WERI-Rb-1 (cell line): Measurements from ENCODE around the gene TTLL12.
A peak's percentile ranks its signal among the peaks of the same experiment; 100 is the strongest.

Experiments
- DNase-seq: peaks from one replicate; pipeline ENCODE4 v3.0.0-alpha.2; 2020
- H3K27ac ChIP-seq: fragments of 250-450 bp; sonication (Bioruptor Pico); 2 replicates; pipeline ENCODE4 v1.5.1; 2020; ENCODE audit warnings: mild to moderate bottlenecking, moderate library complexity
- H3K27me3 ChIP-seq: fragments of 250-450 bp; sonication (Bioruptor Pico); 2 replicates; pipeline ENCODE4 v1.5.1; 2021; ENCODE audit warnings: mild to moderate bottlenecking, low read depth, moderate library complexity; ENCODE audit not compliant: insufficient read depth, severe bottlenecking
- H3K36me3 ChIP-seq: fragments of 250-450 bp; sonication (Bioruptor Pico); 2 replicates; pipeline ENCODE4 v1.5.1; 2020; ENCODE audit warnings: mild to moderate bottlenecking, moderate library complexity
- H3K4me3 ChIP-seq: 2 replicates; pipeline ENCODE4 v1.5.1; 2011; ENCODE audit warnings: low read depth, mild to moderate bottlenecking, control low read depth, low read length
- H3K9me3 ChIP-seq: fragments of 250-450 bp; sonication (Bioruptor Pico); 2 replicates; pipeline ENCODE4 v1.5.1; 2021; ENCODE audit warnings: mild to moderate bottlenecking, moderate library complexity; ENCODE audit not compliant: severe bottlenecking
- TF ChIP-seq, protein P1 (sequence below): IDR thresholded peaks from 2 replicates; pipeline ENCODE4 v1.5.1; 2011; ENCODE audit warnings: low read depth, mild to moderate bottlenecking, control low read depth, inconsistent platforms, low read length

Gene TTLL12

DNA sequence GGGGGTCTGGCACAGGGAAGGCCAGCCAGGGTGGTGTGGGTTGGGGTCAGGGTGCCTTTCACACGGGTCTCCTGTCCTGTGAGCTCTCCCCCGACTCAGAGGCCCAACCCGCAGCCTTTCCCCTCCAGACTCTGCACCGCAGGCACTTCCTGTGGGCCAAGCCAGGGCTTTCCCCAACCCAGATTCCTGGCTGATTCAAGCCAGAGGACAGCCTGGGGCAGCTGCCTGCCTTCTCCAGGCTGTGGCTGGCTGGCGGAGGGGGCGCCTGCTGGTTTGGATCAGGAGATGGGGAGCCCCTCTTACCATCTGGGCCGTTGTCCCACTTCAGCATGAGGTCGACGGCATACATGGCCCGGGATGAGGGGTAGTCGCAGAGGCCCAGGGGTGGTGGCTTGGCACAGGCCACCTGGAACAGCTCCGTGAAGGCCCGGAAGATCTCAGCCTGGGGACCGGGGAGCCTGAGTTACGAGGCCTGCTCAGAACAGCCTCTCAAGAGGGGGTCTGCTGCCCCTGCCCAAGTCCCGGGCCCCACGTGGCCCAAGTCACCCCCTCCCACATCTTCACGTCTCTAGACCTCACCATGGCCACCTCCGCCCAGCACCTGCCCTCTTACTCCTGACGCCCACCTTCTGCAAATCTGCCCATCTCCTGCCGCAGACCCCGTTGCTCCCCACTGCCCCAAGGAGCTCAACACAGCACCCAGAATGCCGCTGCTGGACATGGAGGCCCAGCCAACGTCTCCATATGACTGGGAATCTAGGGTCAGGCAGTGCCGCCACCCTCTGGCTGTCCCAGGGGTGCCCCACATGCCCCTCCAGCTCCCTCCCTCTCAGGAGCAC lies 18.2 kb downstream of the TTLL12 start:
- Histone ChIP-seq H3K27me3 (no peaks in the 10 kb centered on the region), H3K4me3 (no peak overlapping the region), H3K27ac (no peak overlapping the region), H3K9me3 (no peaks in the 10 kb centered on the region), H3K36me3 (peaks cover 50% of the 10 kb centered on the region)
- TF ChIP-seq, protein P1, sequence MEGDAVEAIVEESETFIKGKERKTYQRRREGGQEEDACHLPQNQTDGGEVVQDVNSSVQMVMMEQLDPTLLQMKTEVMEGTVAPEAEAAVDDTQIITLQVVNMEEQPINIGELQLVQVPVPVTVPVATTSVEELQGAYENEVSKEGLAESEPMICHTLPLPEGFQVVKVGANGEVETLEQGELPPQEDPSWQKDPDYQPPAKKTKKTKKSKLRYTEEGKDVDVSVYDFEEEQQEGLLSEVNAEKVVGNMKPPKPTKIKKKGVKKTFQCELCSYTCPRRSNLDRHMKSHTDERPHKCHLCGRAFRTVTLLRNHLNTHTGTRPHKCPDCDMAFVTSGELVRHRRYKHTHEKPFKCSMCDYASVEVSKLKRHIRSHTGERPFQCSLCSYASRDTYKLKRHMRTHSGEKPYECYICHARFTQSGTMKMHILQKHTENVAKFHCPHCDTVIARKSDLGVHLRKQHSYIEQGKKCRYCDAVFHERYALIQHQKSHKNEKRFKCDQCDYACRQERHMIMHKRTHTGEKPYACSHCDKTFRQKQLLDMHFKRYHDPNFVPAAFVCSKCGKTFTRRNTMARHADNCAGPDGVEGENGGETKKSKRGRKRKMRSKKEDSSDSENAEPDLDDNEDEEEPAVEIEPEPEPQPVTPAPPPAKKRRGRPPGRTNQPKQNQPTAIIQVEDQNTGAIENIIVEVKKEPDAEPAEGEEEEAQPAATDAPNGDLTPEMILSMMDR, result no peak
- DNase-seq, result no peak

DNA sequence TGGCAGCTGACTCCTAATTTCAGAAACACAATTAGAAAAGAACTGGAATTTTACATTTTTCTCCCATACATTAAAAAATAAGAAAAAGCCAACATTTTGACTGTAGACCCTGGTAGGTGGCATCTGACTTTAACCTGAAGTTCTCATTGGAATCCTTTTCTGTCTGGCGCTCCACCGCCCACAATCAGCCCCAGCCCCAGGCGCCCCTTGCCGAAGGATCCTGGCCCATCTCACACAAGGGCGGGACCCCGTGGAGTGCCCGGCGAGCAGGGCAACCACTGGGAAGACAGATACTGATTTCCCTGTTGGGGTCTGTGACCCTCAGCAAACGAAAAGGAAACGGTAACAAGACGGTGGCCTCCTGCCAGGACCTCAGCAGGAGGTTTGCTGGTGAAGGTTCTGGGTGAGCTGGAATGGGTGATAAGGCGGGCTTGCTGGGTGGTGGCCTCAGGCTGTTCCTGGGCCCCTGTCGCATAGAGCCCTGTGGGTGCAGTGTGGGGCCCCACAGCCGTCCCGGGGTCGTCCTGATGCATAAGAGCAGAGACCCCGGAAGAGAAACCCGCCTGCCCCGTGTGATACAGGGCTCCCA lies 19.8 kb downstream of the TTLL12 start:
- TF ChIP-seq, protein P1, result no peak
- Histone ChIP-seq H3K9me3 (no peaks in the 10 kb centered on the region), H3K27me3 (no peaks in the 10 kb centered on the region), H3K27ac (no peak overlapping the region), H3K36me3 (peaks cover 35% of the 10 kb centered on the region), H3K4me3 (no peak overlapping the region)
- no peak for DNase-seq

DNA sequence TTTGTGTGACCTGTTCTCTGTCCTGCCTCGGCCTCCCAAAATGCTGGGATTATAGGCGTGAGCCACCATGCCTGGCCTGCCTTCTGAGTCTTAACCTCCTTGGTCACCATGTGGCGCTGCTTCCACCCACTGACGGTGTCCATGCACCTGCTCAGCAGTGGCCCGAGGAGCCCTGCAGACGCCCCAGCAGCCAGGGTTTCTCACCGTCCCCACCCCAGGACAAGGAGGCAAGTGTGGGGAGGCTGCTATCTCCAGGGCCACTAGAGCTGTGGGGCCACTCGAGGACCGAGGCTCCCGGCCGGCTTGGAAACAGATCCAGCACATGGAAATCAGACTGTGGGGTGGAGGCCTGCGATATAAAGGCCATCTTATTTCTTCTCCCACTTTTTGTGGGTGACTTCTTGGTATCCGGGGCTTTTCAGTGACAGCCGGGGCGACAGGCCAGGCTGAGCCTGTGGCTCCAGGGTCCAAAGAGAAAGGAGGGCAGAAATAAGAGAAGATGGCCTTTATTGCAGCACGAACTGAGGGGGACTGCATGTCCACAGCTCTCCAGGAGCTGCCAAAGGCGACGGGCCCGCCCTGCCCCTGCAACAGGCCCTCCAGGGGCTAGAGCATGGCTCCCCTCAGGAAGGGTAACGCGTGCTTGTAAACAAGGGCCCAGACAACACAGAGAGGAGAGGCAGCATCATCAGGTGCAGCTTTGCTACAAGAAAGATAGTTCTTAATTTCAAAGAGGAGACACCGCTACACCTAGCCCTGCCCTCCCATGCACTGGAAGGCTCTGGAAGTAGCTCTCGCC lies 20.6 kb downstream of the TTLL12 start:
- no peaks in the 10 kb centered on the region for H3K9me3 ChIP-seq
- no peak overlapping the region for H3K27ac ChIP-seq
- TF ChIP-seq, protein P1, result peak; percentile 36; the same call in 1 of the 2 replicates
- H3K4me3 ChIP-seq, result no peak overlapping the region
- DNase-seq, result peak; percentile 32
- peaks cover 28% of the 10 kb centered on the region for H3K36me3 ChIP-seq
- H3K27me3 ChIP-seq, result no peaks in the 10 kb centered on the region

DNA sequence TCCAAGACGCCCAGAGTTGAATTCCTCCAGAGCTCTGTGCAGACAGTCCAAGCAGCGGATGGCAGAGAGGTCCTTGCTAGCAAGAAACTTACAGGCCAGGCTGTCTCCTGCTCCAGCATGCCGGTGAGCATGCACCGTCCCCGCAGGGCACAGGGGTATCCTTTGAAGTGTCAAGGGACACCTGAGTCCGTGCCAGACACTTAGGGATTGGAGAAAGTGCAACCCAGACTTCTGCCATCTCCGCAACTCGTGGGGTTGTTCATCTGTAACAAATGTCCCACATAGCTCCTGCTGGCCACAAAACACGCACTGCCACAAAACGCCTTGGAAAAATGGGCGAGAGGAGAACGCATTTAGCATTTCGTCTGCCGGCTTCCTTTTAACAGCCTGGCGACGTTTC lies 22.3 kb downstream of the TTLL12 start:
- no peak overlapping the region for H3K4me3 ChIP-seq
- H3K9me3 ChIP-seq, result no peaks in the 10 kb centered on the region
- TF ChIP-seq, protein P1, result no peak
- no peak for DNase-seq
- H3K36me3 ChIP-seq, result peaks cover 17% of the 10 kb centered on the region
- H3K27me3 ChIP-seq, result no peaks in the 10 kb centered on the region
- no peak overlapping the region for H3K27ac ChIP-seq

DNA sequence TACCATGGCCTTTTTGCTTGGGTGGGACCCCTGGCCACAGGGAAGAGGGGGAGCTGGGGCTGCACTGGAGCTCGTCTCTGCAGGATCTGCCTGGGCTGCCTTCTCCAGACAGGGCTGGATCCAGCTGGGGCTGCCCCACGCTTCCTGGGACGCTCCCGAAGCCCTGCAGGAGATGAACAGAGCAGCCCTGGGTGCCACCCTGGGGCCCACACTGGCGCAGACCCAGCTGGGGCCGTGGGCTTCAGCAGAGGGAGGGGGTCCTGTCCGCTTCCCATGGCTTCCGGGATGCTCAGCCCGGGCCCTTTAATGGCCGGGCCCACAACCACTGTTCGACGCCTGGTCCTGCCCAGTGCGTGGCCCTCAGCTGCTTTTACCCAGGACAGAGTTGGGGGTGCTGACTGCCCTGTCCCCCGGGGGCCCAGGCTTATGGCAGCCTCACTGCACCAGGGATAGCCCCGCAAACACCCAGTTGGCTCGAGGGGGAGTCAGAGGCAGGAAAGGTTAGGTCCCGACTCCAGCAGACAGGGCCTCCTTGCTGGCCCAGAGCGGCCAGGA lies 23.6 kb downstream of the TTLL12 start:
- DNase-seq, result no peak
- H3K36me3 ChIP-seq, result peaks cover 8% of the 10 kb centered on the region
- H3K27me3 ChIP-seq, result no peaks in the 10 kb centered on the region
- H3K27ac ChIP-seq, result no peak overlapping the region
- no peaks in the 10 kb centered on the region for H3K9me3 ChIP-seq
- TF ChIP-seq, protein P1, result no peak
- H3K4me3 ChIP-seq, result no peak overlapping the region
